Measurements from ENCODE around the gene GIMAP8.

DNA sequence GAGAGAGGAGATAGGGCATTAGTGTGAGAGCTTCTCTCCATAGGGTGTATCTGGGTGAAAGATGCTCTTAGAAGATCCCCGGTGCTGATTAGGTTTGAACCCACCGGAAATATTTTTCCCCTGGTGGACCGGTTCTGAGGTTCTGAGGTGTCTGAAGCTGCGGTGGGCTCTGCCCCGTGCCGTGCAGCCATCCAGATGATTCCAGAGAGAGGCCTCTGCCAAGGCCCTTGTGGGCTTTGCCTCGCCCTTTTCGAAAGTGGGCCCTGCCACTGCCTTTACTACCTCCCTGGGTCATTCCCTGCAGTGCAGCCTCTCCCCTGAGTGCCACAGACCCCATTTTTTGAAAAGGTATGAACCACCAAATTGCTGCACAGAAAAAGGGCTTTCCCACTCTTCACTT is 2.8 kb downstream of the GIMAP8 start:
- TF ChIP-seq, protein P1, sequence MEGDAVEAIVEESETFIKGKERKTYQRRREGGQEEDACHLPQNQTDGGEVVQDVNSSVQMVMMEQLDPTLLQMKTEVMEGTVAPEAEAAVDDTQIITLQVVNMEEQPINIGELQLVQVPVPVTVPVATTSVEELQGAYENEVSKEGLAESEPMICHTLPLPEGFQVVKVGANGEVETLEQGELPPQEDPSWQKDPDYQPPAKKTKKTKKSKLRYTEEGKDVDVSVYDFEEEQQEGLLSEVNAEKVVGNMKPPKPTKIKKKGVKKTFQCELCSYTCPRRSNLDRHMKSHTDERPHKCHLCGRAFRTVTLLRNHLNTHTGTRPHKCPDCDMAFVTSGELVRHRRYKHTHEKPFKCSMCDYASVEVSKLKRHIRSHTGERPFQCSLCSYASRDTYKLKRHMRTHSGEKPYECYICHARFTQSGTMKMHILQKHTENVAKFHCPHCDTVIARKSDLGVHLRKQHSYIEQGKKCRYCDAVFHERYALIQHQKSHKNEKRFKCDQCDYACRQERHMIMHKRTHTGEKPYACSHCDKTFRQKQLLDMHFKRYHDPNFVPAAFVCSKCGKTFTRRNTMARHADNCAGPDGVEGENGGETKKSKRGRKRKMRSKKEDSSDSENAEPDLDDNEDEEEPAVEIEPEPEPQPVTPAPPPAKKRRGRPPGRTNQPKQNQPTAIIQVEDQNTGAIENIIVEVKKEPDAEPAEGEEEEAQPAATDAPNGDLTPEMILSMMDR (IDR thresholded peaks at IDR 0.05; ENCODE audit: insufficient read depth, low read length), result no peak
- TF ChIP-seq POLR2AphosphoS5 (IDR thresholded peaks at IDR 0.05; ENCODE audit: low read depth) (no peak), GABPA (IDR thresholded peaks at IDR 0.05; ENCODE audit: low read depth) (no peak), SPI1 (IDR thresholded peaks at IDR 0.05; ENCODE audit: borderline replicate concordance, low read depth) (no peak)
- TF ChIP-seq, protein P2, sequence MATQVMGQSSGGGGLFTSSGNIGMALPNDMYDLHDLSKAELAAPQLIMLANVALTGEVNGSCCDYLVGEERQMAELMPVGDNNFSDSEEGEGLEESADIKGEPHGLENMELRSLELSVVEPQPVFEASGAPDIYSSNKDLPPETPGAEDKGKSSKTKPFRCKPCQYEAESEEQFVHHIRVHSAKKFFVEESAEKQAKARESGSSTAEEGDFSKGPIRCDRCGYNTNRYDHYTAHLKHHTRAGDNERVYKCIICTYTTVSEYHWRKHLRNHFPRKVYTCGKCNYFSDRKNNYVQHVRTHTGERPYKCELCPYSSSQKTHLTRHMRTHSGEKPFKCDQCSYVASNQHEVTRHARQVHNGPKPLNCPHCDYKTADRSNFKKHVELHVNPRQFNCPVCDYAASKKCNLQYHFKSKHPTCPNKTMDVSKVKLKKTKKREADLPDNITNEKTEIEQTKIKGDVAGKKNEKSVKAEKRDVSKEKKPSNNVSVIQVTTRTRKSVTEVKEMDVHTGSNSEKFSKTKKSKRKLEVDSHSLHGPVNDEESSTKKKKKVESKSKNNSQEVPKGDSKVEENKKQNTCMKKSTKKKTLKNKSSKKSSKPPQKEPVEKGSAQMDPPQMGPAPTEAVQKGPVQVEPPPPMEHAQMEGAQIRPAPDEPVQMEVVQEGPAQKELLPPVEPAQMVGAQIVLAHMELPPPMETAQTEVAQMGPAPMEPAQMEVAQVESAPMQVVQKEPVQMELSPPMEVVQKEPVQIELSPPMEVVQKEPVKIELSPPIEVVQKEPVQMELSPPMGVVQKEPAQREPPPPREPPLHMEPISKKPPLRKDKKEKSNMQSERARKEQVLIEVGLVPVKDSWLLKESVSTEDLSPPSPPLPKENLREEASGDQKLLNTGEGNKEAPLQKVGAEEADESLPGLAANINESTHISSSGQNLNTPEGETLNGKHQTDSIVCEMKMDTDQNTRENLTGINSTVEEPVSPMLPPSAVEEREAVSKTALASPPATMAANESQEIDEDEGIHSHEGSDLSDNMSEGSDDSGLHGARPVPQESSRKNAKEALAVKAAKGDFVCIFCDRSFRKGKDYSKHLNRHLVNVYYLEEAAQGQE (IDR thresholded peaks at IDR 0.05; ENCODE audit: insufficient replicate concordance, low read depth), result no peak
